ENCODE data around the gene MPC1L. TPM values are rescaled to one million over a fixed set of nuclear protein-coding genes. Genes with fewer than 3 reads are reported as not detected.

MPC1L gene
- total and polyA plus RNA-seq, 4 experiments from 2014 or later: not detected

GRCh38 chrX:40603446-40603845, 19.8 kb upstream of the MPC1L start:
- Histone ChIP-seq H3K4me3 (ENCODE audit: low read length in 2 of 2) (no peak overlapping the region), H3K27ac (ENCODE audit: low read depth, low read length) (no peak overlapping the region), H3K27me3 (ENCODE audit: insufficient read depth, low read length) (no peaks in the 10 kb centered on the region), H3K36me3 (ENCODE audit: insufficient read depth, low read length) (peaks cover 15% of the 10 kb centered on the region), H3K9me3 (ENCODE audit: control insufficient read depth in 1 of 2, low read length in 2 of 2) (no peaks in the 10 kb centered on the region), H3K4me1 (ENCODE audit: insufficient read depth, low read length) (no peaks in the 10 kb centered on the region)
- no peaks in the 10 kb centered on the region for H3K4me1 Mint-ChIP-seq
- intact Hi-C loops (cut with micrococcal nuclease): no loop called here
- DNase-seq: no peak
- ChIA-PET CTCF (ENCODE audit: partially characterized antibody) (interaction anchor here (1.2 to 2.2 kb wide), 2 partner anchors 29 to 32 kb away, joined by 3 to 4 read pairs; no protein-coding TSS in a partner anchor), POLR2A (ENCODE audit: partially characterized antibody) (no interaction called here)
- no peak overlapping the region for H3K4me3 Mint-ChIP-seq
- no peaks in the 10 kb centered on the region for H3K9me3 Mint-ChIP-seq
- H3K27me3 Mint-ChIP-seq: no peaks in the 10 kb centered on the region
- H3K27ac Mint-ChIP-seq: no peak overlapping the region
- H3K36me3 Mint-ChIP-seq: peaks cover 38 to 40% of the 10 kb centered on the region in 2 donors

DNA sequence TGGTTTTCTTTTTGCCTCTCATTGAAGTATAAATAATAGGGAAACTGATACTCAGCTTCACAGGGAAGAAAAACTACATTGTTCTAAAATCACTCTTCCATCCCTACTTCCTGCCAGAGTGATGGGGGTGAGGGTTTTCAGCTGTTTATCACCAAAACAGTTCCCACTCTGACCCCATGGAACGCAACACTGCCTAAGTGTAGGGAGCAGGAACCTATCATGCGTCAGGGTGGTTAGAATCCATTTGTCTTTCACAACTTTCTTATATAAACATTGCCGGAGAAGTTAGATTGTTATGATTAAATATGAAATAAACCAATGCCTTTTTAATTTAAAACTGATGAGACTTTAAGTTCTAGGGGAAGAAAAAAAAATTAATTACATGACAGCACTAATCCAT, 15.8 kb upstream of the MPC1L start:
- DNase-seq: no peak
- Mint-ChIP-seq H3K27me3 (no peaks in the 10 kb centered on the region), H3K9me3 (no peaks in the 10 kb centered on the region), H3K36me3 (peaks cover 13 to 16% of the 10 kb centered on the region in 2 donors), H3K27ac (no peak overlapping the region), H3K4me3 (no peak overlapping the region), H3K4me1 (no peaks in the 10 kb centered on the region)
- no peak overlapping the region for H3K4me3 ChIP-seq (ENCODE audit: low read length in 2 of 2)
- POLR2A ChIA-PET (ENCODE audit: partially characterized antibody): no interaction called here
- no peaks in the 10 kb centered on the region for H3K36me3 ChIP-seq (ENCODE audit: insufficient read depth, low read length)
- no peak overlapping the region for H3K27ac ChIP-seq (ENCODE audit: low read depth, low read length)
- intact Hi-C loops (cut with micrococcal nuclease): no loop called here
- no peaks in the 10 kb centered on the region for H3K9me3 ChIP-seq (ENCODE audit: control insufficient read depth in 1 of 2, low read length in 2 of 2)
- CTCF ChIA-PET (ENCODE audit: partially characterized antibody): no interaction called here
- no peaks in the 10 kb centered on the region for H3K4me1 ChIP-seq (ENCODE audit: insufficient read depth, low read length)
- H3K27me3 ChIP-seq (ENCODE audit: insufficient read depth, low read length): no peaks in the 10 kb centered on the region

DNA sequence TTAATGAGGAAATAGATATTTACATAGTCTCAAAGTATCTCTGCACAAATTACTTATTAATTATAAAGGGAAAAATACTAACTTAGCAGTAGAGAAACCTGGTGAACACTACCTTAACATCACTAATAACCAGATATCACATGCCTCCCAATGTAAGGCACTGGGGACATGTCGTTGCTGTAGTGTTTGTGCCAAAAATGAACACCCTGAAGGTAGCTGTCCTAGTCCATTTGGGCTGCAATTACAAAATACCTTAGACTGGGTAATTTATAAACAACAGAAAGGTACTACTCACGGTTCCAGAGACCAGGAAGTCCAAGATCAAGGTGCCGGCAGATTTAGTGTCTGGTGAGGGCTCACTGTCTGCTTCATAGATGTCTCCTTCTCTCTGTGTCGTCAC, 10.7 kb upstream of the MPC1L start:
- no peak overlapping the region for H3K4me3 ChIP-seq (ENCODE audit: low read length in 2 of 2)
- H3K27me3 ChIP-seq (ENCODE audit: insufficient read depth, low read length): no peaks in the 10 kb centered on the region
- no peaks in the 10 kb centered on the region for H3K9me3 Mint-ChIP-seq
- intact Hi-C loops (cut with micrococcal nuclease): no loop called here
- no peak overlapping the region for H3K4me3 Mint-ChIP-seq
- H3K4me1 Mint-ChIP-seq: no peaks in the 10 kb centered on the region
- no peaks in the 10 kb centered on the region for H3K4me1 ChIP-seq (ENCODE audit: insufficient read depth, low read length)
- H3K27ac ChIP-seq (ENCODE audit: low read depth, low read length): no peak overlapping the region
- no peaks in the 10 kb centered on the region for H3K36me3 ChIP-seq (ENCODE audit: insufficient read depth, low read length)
- H3K36me3 Mint-ChIP-seq: no peaks in the 10 kb centered on the region
- H3K27ac Mint-ChIP-seq: no peak overlapping the region
- ChIA-PET CTCF (ENCODE audit: partially characterized antibody) (no interaction called here), POLR2A (ENCODE audit: partially characterized antibody) (no interaction called here)
- no peak for DNase-seq
- H3K27me3 Mint-ChIP-seq: no peaks in the 10 kb centered on the region
- no peaks in the 10 kb centered on the region for H3K9me3 ChIP-seq (ENCODE audit: control insufficient read depth in 1 of 2, low read length in 2 of 2)

DNA sequence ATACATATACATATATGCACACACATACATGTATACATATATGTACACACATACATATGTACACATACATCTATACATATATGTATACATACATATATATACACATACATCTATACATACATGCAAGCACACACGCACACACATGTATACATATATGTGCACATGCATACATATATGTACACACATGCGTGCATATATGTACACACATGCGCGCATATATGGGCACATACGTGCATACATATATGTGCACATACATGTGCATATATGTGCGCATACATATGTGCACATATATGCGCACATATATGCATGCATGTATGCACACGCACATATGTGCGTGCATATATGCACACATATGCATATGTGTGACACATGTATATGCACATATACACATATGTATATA, 7.3 kb upstream of the MPC1L start:
- no peaks in the 10 kb centered on the region for H3K9me3 Mint-ChIP-seq
- H3K36me3 Mint-ChIP-seq: no peaks in the 10 kb centered on the region
- H3K4me3 Mint-ChIP-seq: no peak overlapping the region
- H3K27ac Mint-ChIP-seq: no peak overlapping the region
- no peaks in the 10 kb centered on the region for H3K4me1 ChIP-seq (ENCODE audit: insufficient read depth, low read length)
- no peak for DNase-seq
- POLR2A ChIA-PET (ENCODE audit: partially characterized antibody): no interaction called here
- H3K27me3 ChIP-seq (ENCODE audit: insufficient read depth, low read length): no peaks in the 10 kb centered on the region
- intact Hi-C loops (cut with micrococcal nuclease): no loop called here
- no peaks in the 10 kb centered on the region for H3K36me3 ChIP-seq (ENCODE audit: insufficient read depth, low read length)
- no peaks in the 10 kb centered on the region for H3K4me1 Mint-ChIP-seq
- H3K4me3 ChIP-seq (ENCODE audit: low read length in 2 of 2): no peak overlapping the region
- H3K9me3 ChIP-seq (ENCODE audit: control insufficient read depth in 1 of 2, low read length in 2 of 2): no peaks in the 10 kb centered on the region
- H3K27ac ChIP-seq (ENCODE audit: low read depth, low read length): no peak overlapping the region
- H3K27me3 Mint-ChIP-seq: no peaks in the 10 kb centered on the region
- CTCF ChIA-PET (ENCODE audit: partially characterized antibody): no interaction called here

DNA sequence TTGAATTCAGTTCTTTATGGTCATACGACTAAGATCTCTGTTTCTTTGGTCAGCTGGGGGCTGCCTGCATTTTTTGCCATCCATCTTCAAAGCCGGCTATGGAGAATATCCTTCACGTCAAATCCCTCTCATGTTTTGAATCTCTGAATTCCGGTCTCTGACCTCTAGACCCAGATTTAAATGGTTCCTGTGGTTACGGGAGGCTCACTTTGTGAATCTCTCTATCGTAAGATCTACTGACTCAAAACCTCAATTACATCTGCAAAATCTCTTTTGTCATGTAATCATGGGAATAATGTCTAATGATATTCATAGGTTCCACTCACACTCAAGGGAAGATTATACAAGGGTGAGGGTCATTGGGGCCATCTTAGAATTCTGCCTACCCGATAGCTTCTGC, 5.7 kb upstream of the MPC1L start:
- Mint-ChIP-seq H3K27me3 (no peaks in the 10 kb centered on the region), H3K27ac (no peak overlapping the region), H3K4me1 (no peaks in the 10 kb centered on the region), H3K36me3 (peaks cover 0 to 3% of the 10 kb centered on the region in 2 donors), H3K4me3 (no peak overlapping the region), H3K9me3 (no peaks in the 10 kb centered on the region)
- CTCF ChIA-PET (ENCODE audit: partially characterized antibody): no interaction called here
- Histone ChIP-seq H3K36me3 (ENCODE audit: insufficient read depth, low read length) (no peaks in the 10 kb centered on the region), H3K27me3 (ENCODE audit: insufficient read depth, low read length) (no peaks in the 10 kb centered on the region), H3K9me3 (ENCODE audit: control insufficient read depth in 1 of 2, low read length in 2 of 2) (no peaks in the 10 kb centered on the region), H3K27ac (ENCODE audit: low read depth, low read length) (no peak overlapping the region), H3K4me3 (ENCODE audit: low read length in 2 of 2) (no peak overlapping the region), H3K4me1 (ENCODE audit: insufficient read depth, low read length) (no peaks in the 10 kb centered on the region)
- intact Hi-C loops (cut with micrococcal nuclease): no loop called here
- POLR2A ChIA-PET (ENCODE audit: partially characterized antibody): no interaction called here
- DNase-seq: no peak

GRCh38 chrX:40622479-40623138, 619 bp upstream of the MPC1L start:
- CTCF ChIA-PET (ENCODE audit: partially characterized antibody): no interaction called here
- Histone ChIP-seq H3K27ac (ENCODE audit: low read depth, low read length) (no peak overlapping the region), H3K27me3 (ENCODE audit: insufficient read depth, low read length) (no peaks in the 10 kb centered on the region), H3K9me3 (ENCODE audit: control insufficient read depth in 1 of 2, low read length in 2 of 2) (no peaks in the 10 kb centered on the region), H3K4me1 (ENCODE audit: insufficient read depth, low read length) (no peaks in the 10 kb centered on the region), H3K36me3 (ENCODE audit: insufficient read depth, low read length) (peaks cover 2% of the 10 kb centered on the region), H3K4me3 (ENCODE audit: low read length in 2 of 2) (no peak overlapping the region)
- H3K27ac Mint-ChIP-seq: no peak overlapping the region
- H3K9me3 Mint-ChIP-seq: peaks cover 0 to 5% (median 0%) of the 10 kb centered on the region in 8 donors
- no peaks in the 10 kb centered on the region for H3K27me3 Mint-ChIP-seq
- no peaks in the 10 kb centered on the region for H3K4me1 Mint-ChIP-seq
- intact Hi-C loops (cut with micrococcal nuclease): no loop called here
- DNase-seq: no peak
- no peak overlapping the region for H3K4me3 Mint-ChIP-seq
- H3K36me3 Mint-ChIP-seq: peaks cover 9 to 23% of the 10 kb centered on the region in 2 donors
- POLR2A ChIA-PET (ENCODE audit: partially characterized antibody): no interaction called here

- intact Hi-C loops (cut with micrococcal nuclease): no loop called here
- Mint-ChIP-seq H3K27me3 (no peaks in the 10 kb centered on the region), H3K9me3 (peaks cover 0 to 5% (median 0%) of the 10 kb centered on the region in 8 donors), H3K4me3 (no peak overlapping the region), H3K27ac (no peak overlapping the region), H3K4me1 (no peaks in the 10 kb centered on the region), H3K36me3 (peaks cover 17 to 32% of the 10 kb centered on the region in 2 donors)
- DNase-seq: no peak
- no peaks in the 10 kb centered on the region for H3K9me3 ChIP-seq (ENCODE audit: control insufficient read depth in 1 of 2, low read length in 2 of 2)
- no peak overlapping the region for H3K4me3 ChIP-seq (ENCODE audit: low read length in 2 of 2)
- H3K36me3 ChIP-seq (ENCODE audit: insufficient read depth, low read length): peaks cover 4% of the 10 kb centered on the region
- no peaks in the 10 kb centered on the region for H3K4me1 ChIP-seq (ENCODE audit: insufficient read depth, low read length)
- H3K27me3 ChIP-seq (ENCODE audit: insufficient read depth, low read length): no peaks in the 10 kb centered on the region
- ChIA-PET CTCF (ENCODE audit: partially characterized antibody) (no interaction called here), POLR2A (ENCODE audit: partially characterized antibody) (no interaction called here)
- no peak overlapping the region for H3K27ac ChIP-seq (ENCODE audit: low read depth, low read length)
Measured at GRCh38 chrX:40623665-40624064, 437 bp downstream of the MPC1L start.

DNA sequence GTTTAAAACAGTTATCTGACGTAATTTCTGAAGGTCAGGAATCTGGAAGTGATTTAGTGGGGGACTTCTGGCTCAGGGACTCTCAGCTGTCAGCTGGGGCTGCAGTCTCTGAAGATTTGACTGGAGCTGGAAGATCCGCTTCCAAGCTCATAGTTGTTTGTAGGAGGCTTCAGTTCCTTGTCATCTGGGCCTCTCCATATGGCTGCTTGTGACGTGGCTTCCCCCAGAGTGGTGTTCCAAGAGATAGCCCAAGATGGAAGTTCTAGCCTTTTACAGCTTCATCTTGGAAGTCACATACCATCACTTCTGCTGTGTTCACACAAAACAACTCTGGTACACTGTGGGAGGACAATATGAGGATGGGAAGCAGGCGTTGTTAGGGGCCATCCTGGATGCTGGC, 2.1 kb downstream of the MPC1L start:
- Mint-ChIP-seq H3K27ac (peak overlapping the region in 3 of 7 donors; percentile 22 to 42 (median 29)), H3K36me3 (peaks cover 19 to 35% of the 10 kb centered on the region in 2 donors), H3K4me3 (no peak overlapping the region), H3K27me3 (no peaks in the 10 kb centered on the region), H3K9me3 (peaks cover 0 to 5% (median 0%) of the 10 kb centered on the region in 8 donors), H3K4me1 (no peaks in the 10 kb centered on the region)
- CTCF ChIA-PET (ENCODE audit: partially characterized antibody): no interaction called here
- no peak for DNase-seq
- POLR2A ChIA-PET (ENCODE audit: partially characterized antibody): no interaction called here
- Histone ChIP-seq H3K4me1 (ENCODE audit: insufficient read depth, low read length) (no peaks in the 10 kb centered on the region), H3K9me3 (ENCODE audit: control insufficient read depth in 1 of 2, low read length in 2 of 2) (no peaks in the 10 kb centered on the region), H3K36me3 (ENCODE audit: insufficient read depth, low read length) (peaks cover 6% of the 10 kb centered on the region), H3K4me3 (ENCODE audit: low read length in 2 of 2) (no peak overlapping the region), H3K27me3 (ENCODE audit: insufficient read depth, low read length) (no peaks in the 10 kb centered on the region), H3K27ac (ENCODE audit: low read depth, low read length) (no peak overlapping the region)
- intact Hi-C loops (cut with micrococcal nuclease): no loop called here
